GM18870 (cell line): ENCODE data around the gene LTBP2.

ENCODE experiments used
- ATAC-seq: cut with Tn5 transposase; IDR thresholded peaks from one replicate; pipeline ENCODE4 v1.9.1; 2021; ENCODE audit warnings: moderate library complexity; ENCODE audit not compliant: unreplicated experiment

Gene LTBP2

DNA sequence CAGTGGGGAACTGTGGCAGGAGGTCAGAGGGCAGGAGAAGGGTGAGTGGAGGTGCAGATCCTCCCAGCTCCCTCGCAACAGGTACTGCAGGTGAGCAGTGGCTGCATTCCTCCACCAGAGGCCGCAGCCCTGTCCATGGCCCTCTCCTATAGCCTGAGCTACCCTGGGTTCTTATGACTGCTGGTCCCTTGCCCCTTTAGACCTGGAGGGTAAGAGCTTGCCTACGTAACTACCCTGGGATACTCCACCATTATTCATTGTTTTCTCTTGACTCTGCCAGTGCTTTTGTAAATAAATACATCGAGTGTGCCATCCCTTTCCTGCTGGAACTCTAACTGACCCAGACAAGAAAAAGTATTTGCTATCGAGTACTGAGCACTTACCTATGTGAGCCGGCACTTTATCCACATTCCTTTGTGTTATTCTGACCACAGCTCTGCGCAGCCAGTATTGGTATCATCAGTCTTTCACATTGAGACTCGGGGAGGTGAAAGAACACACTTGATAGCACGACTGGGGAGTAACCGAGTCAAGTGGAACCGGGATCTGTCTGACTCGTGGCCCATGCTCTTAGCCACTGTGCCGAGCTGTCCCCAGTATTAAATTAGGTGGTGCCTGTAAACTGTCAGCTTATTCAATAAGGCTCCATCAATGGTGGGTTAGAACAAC lies 38.5 kb downstream of the LTBP2 start:
- ATAC-seq: no peak

DNA sequence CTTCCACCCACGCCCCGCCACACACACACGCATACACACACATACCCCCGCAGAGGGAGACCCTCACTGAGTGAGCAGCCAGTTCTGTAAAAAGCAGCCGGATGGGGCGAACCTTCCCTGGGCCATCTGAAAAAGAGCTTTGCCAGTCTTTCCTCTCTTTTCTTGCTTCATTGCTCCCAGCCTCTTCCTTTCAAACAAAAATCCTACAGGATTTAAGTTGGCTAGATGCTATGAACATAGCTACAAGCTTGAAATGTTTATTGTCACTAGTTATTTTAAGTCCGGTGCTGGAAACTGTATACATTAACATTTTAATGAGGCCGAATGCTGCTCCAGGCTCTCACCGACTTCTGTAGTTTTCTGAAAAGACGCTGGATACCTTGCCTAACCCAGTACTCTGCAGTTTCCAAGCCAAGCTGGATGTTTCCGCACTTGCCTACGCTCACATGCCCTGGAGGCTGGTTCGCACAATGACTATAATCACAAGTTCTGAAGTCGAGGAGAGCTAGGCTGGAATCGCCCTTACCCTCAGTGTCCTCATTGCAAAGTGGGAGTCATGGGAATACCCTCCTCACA lies 39.2 kb downstream of the LTBP2 start:
- ATAC-seq: no peak

DNA sequence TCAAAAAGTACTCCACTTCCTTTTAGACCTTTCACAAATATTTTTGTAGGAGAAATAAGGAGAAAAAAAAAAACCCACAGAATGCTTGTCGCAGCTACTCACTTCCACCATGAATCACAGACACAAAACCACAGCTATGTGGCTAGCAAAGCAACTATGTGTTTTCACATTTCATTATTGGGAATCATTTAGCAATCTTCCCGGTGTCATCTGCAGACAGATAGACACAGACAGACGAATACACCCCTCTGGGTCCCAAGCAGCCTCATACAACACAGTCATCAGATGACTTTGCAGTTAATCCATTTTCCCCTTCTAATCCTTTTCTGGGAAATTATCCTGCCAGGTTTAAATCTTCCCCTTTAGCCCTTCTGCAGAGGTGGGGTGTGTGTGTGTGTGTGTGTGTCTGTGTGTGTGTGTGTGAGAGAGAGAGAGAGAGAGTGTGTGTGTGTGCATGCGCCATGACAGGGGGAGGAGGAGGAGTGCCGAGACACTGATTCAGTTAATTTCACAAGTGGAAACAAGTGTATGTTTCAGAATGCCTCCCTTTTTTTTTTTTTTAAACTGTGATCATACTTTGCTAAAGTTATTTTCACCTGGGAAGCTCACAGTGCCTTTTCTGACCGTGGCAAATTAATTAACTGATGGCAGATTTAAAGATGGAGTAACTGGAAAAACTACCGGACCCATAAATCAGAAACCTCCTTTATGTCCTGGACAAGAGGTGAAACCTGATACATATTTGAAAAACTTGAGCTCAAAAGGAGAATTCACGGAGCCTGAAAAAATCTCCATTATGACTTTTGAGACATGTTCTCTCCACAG lies 39.9 kb downstream of the LTBP2 start:
- ATAC-seq: no peak

DNA sequence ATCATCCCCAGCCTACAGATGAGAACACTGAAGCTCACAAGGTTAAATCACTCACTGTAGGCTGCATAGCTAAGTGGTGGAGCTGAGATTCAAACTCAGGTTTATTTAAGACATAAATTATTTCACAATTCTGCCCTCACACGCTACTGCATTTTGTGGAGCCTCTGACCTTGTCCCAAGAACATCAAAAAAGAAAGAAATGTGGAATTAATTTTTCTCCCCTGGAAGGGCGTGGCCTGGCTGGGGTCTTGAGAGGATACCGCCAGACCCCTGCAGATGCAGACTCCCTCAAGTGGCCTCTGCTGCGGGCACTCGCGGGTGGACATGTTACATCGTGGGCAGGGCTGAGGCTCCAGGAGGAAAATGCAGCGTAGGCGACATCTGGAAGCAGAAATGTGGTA lies 40.6 kb downstream of the LTBP2 start:
- ATAC-seq: no peak

DNA sequence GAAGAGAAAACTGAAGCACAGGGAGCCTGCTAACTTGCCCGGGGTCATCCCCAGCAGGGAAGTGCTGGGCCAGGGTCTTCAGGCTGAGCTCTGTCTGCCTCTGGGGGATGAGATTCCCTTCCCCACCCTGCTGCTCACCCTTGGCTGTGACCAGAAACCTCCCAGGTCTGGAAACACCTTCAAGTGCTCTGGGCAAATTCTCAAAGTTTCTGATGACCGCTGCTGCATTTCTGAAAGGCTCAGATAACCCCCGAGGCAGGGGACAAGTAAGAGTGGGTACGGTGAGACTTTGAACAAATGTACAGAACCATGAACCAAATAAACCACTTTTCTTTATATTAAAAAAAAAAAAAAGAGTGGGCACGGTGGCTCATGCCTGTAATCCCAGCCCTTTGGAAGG lies 41.3 kb downstream of the LTBP2 start:
- ATAC-seq: no peak

DNA sequence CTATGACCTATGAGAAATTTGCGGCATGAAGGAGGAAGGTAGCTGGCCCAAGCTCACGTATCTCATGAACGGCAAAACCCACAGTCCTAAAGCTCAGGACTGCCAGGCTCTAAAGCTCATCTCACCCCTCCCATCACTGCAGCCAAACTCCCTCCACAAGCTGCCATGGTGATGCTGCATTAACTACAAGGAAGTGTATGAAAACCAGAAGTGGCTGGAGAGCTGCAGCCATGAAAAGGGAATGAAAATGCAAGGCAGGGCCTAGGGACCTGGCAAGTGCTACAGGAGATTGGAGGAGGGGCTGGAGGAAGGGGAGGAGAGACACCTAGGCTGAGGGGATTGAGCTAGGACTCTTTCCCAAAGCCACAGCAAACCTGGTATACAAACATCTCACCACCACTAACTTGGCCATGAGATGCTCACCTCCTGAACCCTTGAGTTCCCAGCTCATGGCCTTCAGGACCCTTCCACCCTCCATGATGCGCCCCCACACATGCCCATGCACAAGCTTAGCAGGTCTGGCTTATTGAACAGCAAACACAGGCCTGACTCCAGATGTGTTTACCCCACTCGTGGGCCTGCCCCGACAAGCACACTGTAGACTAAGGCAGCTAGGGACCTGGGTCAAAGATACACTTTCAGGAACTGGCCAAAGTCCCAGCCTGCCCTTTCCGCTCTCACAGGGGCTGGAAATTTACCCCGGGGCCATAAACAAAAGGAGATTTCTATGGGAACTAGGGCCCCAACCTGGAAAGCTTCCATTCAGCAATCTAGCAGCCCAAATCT lies 42.0 kb downstream of the LTBP2 start:
- ATAC-seq: no peak

DNA sequence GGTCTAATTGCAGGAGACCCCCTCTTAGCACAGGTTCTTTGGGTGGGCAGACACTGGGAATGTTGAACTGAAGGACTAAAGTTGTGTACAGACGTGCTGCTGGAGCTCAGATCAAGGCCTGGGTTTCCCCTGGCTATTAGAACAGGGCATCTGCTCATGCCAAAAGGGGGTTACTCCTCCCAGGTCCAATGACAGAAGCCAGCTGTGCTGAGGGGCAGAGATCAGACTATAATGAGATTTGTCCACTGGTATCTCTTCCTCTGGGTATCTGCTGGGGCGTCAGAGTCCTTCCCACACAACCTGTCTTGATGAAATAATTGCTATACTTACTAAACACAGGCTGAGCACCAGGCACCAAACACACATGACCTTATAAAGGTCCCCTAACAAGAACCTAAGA lies 42.6 kb downstream of the LTBP2 start:
- no peak for ATAC-seq

DNA sequence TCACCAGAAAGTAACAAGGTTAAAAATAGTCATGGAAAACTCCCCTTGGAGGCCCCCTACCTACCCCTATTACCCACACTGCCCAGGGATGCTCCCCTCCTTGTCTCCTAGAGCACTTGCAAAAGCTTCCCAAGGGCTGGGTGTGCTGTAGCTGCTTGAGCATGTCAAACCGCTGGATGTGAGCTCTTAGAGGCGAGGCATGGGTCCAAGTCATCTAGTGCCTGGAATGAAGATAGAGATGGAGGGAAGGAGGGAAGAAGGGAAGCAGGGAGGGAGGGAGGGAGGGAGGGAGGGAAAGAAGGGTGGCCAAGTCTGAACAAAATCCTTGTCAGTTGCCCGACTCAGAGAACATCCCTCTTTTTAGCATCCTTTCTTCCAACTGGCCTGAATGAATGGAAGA lies 43.1 kb downstream of the LTBP2 start:
- ATAC-seq: no peak

DNA sequence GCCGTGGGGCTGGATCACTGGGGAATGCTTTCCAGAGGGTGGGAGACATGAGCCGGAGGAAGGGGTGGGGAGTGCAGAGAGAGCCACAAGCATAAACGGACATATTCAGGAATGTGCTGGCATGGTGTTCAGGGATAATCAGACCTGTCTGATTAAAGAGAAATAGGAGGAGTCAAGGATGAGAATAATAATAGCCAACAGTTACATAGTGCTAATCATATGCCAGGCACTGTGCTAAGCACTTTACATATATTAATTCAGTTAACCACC lies 43.7 kb downstream of the LTBP2 start:
- ATAC-seq: no peak

DNA sequence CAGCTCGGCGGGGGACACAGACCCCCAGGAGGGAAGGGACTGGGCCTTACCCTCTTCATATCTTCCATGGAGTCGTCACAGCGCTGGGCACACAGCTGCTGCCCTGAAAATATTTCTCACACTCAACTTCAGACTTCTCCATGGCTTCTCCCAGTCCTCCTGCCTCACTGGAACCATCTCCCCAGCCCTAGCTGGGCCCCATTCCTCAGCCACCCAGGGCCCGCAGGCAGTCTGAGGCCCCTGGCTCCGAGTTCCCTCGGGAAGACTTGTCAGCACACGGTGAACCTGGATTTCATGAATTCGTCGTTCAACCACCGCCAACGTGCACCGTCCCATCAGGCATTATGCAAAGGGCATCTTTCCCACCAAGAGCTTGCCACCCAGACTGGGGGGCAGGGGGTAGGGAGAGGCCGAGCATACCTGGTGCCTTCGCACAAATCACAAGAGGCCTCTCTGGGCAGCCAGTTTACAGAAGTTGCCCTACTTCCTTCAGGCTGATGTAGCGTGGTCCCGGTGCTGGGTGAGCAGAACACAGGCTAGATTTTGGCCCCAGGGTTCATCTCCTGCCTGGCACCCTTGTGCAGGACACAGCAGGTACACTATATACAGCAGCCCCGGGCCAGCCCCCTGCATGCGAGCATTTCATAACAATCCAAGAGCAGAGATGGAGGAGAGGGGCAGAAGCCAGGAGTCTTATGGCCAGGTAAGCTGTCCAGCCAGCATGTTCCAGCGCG lies 44.2 kb downstream of the LTBP2 start:
- no peak for ATAC-seq

DNA sequence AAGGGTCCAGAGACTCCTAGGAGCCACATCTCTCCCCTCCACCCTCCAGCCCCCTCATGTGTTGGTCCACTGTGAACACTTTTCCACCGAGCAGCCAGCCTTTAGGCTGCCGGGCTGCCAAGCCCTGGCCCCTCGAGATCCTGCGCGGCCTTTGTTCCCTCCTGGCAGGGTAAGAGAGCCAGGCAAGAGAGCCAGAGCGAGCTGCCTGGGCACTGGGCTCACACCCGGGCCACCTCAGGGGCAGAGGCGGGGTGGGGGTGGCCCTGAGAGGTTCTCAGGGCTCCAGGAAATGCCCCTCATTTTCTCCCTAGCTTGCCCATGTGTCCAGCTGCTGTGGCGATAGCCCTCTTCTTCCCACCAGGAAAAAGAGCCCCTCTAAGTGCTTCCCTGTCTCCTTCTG lies 44.8 kb downstream of the LTBP2 start:
- ATAC-seq: no peak

DNA sequence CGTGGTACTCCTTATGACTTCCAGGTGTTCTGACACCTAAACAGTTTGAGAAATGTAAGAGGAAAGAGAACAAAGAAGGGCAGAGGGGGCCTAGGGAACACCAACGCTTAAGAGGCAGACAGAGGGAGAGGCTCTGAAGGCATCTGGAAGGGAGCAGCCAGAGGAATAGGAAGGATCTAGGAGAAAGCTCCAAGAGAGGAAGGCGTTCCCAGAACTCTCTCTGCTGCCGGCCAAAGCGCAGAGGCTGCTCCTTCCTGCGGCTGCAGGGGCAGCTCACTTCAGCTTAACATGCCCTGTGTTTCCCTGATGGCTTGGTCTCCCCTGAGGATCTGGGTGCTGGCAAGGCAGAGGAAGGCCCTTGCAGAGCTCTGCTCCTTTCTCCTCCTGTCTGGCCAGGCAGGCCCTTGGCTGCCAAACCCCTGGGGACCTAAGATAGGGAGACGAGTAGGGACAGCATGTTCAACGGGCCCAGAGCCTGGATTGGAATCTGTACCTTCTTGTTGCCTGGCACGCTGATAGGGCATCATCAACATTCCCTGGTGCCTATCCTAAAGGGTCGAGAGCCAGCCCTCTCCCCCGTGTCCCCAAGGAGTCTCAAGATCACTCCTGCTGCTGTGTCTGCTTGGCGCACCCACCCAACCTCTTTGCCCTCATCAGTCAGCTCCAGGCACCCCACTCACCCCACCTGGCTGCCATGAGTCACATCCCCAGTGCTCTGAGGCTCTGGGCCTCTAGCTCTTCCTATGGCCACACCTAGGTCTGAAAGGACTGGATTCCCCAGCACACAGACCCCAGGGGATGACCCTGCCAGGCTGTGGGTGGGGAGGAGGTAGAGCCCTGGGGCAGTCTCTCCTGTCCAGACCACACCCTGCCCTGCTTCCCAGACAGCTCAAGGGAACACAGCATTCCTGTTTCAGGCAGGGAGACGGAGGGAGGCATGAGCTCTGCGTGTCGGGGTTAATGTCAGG lies 45.6 kb downstream of the LTBP2 start:
- no peak for ATAC-seq

DNA sequence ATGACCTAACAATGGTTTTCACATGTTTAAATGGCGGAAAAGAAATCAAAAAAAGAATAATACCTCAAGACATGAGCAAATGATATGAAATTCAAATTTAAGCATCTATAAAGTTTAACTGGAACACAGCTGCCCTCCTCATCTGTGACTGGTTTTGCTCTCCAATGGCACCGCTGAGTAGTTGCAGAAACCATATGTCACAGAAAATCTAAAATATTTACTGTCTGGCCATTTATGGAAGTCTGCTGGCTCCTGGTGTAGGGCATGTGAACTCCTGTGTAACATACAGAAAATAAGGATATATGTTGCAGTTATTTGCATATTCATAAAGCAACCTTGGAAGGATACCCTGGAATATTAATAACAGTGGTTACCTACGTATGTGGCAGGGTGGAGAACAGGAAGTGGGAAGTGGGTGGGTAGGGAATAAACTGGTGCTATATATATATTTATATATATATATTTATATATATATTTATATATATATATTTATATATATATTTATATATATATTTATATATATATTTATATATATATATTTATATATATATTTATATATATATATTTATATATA lies 48.4 kb downstream of the LTBP2 start:
- no peak for ATAC-seq

DNA sequence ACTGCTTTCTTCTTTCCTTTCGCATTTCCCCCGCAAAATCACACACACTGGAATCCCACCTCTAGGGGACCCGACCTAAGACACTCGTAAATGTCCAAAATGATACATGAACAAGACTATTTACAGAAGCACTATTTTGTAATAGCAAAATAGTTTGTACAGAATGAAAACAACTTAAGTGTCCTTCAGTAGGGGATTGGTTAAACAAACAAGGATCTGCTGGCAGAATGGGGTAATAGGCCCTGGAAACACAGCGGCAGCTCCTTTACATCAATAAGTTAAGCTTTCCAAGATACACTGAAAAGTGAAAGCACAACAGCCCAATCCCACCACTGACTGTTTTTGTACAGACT lies 48.8 kb downstream of the LTBP2 start:
- no peak for ATAC-seq

DNA sequence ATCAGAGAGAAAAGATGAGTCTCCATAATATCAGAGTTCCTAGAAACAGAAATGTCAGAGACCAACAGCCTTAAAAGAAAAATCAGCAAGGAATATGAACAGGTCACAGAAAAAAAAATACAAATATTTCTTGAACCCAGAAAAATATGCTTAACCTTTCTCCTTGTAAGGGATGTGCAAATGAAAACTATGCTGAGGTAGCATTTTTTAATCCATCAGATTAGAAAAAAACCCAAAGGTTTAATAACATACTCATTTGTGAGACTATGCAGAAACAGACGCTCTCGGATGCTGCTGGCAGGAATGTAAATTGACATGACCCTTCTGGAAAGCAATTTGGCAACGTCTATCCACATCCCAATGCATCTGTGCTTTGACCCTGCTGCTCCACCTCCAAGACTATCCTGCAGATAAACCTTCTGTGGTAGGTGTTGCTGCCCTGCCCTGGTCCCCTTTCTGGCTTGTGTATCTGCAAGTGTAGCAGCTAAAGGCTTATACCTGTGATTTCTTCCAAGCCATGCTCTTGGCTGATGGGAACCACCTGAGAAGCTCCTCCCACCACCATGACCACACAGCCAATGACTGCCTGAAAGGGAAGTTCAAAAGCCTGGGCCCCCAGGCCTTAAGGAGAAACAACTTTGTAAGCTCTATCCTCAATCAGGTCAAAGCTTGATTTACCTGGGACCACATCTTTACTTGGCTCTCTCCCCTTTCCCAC lies 49.4 kb downstream of the LTBP2 start:
- ATAC-seq: no peak

DNA sequence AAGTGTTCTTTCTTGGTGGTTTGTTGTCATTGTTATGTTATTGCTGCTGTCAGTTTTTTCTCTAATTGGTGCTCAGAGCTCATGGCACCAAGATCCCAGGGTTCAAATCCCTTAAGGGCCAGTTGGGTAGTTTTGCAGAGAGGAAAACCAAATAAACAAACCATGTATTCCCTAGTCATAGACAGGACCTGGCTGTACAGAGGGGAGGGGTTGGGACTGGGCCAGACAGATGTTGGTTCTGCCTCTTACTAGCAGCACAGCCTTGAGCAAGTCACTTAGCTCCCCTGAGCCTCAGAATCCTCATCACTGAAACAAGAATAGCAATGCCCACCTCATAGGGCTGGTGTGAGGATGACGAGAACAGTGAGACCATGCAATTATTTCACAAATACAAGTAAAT lies 53.4 kb downstream of the LTBP2 start:
- ATAC-seq: no peak

DNA sequence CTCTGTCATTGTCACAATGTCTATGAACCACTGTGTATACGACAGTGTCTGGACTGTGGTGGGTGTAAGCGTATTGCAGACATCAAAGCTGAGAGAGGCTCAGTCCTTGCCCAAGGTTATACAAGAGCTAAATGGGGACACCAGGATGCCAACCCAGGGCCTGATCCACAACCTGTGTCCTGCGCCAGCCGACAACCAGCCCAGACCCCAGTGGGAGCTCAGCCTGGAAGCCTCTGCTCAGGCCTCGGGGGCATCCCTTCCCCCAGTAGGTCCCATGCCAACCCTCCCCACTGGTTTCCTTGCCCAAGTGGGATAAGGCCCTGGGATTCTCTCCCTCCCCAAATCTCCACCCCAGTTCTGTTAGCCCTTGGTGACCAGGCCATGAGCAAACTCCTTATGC lies 54.3 kb downstream of the LTBP2 start:
- no peak for ATAC-seq

DNA sequence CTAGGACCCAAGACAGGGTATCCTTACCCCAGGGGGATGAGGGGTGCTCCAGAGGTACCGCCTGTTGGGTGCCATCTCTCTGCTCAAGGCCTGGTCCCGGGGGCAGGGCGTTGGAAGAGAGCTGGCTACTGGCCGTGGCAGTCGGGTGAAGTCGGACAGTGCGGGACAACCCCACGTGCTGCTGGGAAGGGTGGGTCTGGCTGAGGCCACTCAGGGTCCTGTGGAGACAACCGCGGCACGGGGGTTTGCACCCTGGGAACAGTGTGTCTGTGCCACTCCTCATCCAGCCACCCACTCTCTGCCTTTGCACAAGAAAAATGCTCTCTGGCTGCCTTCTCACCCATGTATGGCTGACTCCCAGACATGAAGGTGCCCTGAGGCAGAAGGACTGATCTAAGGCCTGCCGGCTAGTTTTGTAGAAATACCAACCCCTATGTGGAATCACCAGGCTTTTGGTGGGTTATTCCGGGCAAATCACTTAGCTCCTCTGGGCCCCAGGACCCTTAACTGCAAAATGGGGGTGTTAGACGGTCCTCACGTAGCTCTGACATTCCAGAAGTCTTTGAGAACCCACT lies 56.5 kb downstream of the LTBP2 start:
- ATAC-seq: no peak
